Left lung (tissue), 10 donors: ENCODE results near the gene WDR47. TPM values are rescaled to one million over a fixed set of nuclear protein-coding genes. Genes with fewer than 3 reads are reported as not detected.

Source experiments
- ATAC-seq: fragments of 200-7000 bp; cut with Tn5 transposase; one replicate; pipeline ENCODE4 v1.9.1; 2020; ENCODE audit warnings: moderate library complexity
- DNase-seq, 4 donors: peaks; one replicate each; pipeline ENCODE4 v3.0.0-alpha.2; 2013 to 2020
- H3K27ac ChIP-seq, 2 donors: fragments of 200-600 bp; sonication (generic) in 1 of 2; one replicate each; pipeline versions ENCODE4 v1.5.0 to v1.8.0; 2020 to 2021
- H3K27me3 ChIP-seq, 2 donors: fragments of 200-600 bp; sonication (generic) in 1 of 2; one replicate each; pipeline versions ENCODE4 v1.5.0 to v1.8.0; 2020 to 2021
- H3K36me3 ChIP-seq, 2 donors: fragments of 200-600 bp; sonication (generic) in 1 of 2; one replicate each; pipeline versions ENCODE4 v1.5.0 to v1.8.0; 2020 to 2021
- H3K4me1 ChIP-seq, 2 donors: fragments of 200-600 bp; one replicate each; pipeline ENCODE4 v1.8.0; 2021
- H3K4me3 ChIP-seq, 2 donors: fragments of 200-600 bp; sonication (generic) in 1 of 2; one replicate each; pipeline versions ENCODE4 v1.5.0 to v1.8.0; 2020 to 2021; ENCODE audit warnings: mild to moderate bottlenecking in 1 of 2
- H3K9me3 ChIP-seq, 2 donors: fragments of 200-600 bp; sonication (generic) in 1 of 2; one replicate each; pipeline versions ENCODE4 v1.5.0 to v1.8.0; 2020 to 2021
- CTCF ChIP-seq, 2 donors: fragments of 200-600 bp; sonication (generic) in 1 of 2; IDR thresholded peaks; one replicate each; pipeline versions ENCODE4 v1.5.0 to v1.8.0; 2021; ENCODE audit warnings: antibody characterized with exemption in 2 of 2
- intact Hi-C, 2 donors: fragments of 100-400 bp; cut with DNase I; formaldehyde crosslinking; loops; one replicate each; pipeline versions ENCODE4 v1.11.2 to v1.14.2; 2022
- polyA plus RNA-seq, 6 donors: library from polyadenylated mRNA; unstranded; fragments of 120-200 nt; gene quantifications; one replicate each; pipeline ENCODE4 v1.2.1, GENCODE V29; 2013; ENCODE audit not compliant: insufficient read length in 6 of 6
- total RNA-seq, 2 donors: library from RNA; stranded (reverse); fragmentation: NEBNext Ultra II Directional; extraction: Animal tissue kit (Norgen Biotek cat#: 25700); gene quantifications; one replicate each; pipeline ENCODE4 v1.2.1, GENCODE V29; 2021
- donor health status: DM: no; HTN: yes; CAD: no.
- donor health status: DM: no; HTN: no; CAD: no.

Gene WDR47
- total and polyA plus RNA-seq, 8 donors: 14.1 to 18.5 (median 15.4) TPM

GRCh38 chr1:108983114-108983513 is 58.8 kb downstream of the WDR47 start:
- Histone ChIP-seq H3K4me3 (no peak overlapping the region), H3K4me1 (no peaks in the 10 kb centered on the region), H3K9me3 (no peaks in the 10 kb centered on the region), H3K36me3 (peaks cover 0 to 62% of the 10 kb centered on the region in 2 donors), H3K27me3 (no peaks in the 10 kb centered on the region), H3K27ac (no peak overlapping the region)
- ATAC-seq (no peak), DNase-seq (no peak)
- intact Hi-C loops: no loop called here
- TF ChIP-seq CTCF (IDR thresholded peaks at IDR 0.05): no peak

- no peak for DNase-seq
- Histone ChIP-seq H3K36me3 (peaks cover 0 to 61% of the 10 kb centered on the region in 2 donors), H3K27ac (no peak overlapping the region), H3K4me3 (no peak overlapping the region), H3K4me1 (no peaks in the 10 kb centered on the region), H3K9me3 (no peaks in the 10 kb centered on the region), H3K27me3 (no peaks in the 10 kb centered on the region)
- intact Hi-C loops: no loop called here
- TF ChIP-seq CTCF (IDR thresholded peaks at IDR 0.05): no peak
- no peak for ATAC-seq
Measured at GRCh38 chr1:108976658-108977057, 65.2 kb downstream of the WDR47 start.

- no peak for TF ChIP-seq CTCF (IDR thresholded peaks at IDR 0.05)
- no peaks in the 10 kb centered on the region for H3K4me1 ChIP-seq
- no peak overlapping the region for H3K27ac ChIP-seq
- no peaks in the 10 kb centered on the region for H3K9me3 ChIP-seq
- peaks cover 0 to 50% of the 10 kb centered on the region in 2 donors for H3K36me3 ChIP-seq
- DNase-seq: no peak
- intact Hi-C loops: no loop called here
- H3K4me3 ChIP-seq: no peak overlapping the region
- ATAC-seq: no peak
- H3K27me3 ChIP-seq: no peaks in the 10 kb centered on the region
Measured at GRCh38 chr1:108972951-108973350, 69.0 kb downstream of the WDR47 start.

GRCh38 chr1:108969346-108969745 is 72.6 kb downstream of the WDR47 start:
- no peak for ATAC-seq
- Histone ChIP-seq H3K27me3 (no peaks in the 10 kb centered on the region), H3K4me1 (peaks cover 0 to under 1% of the 10 kb centered on the region in 2 donors), H3K9me3 (no peaks in the 10 kb centered on the region), H3K4me3 (no peak overlapping the region), H3K27ac (no peak overlapping the region), H3K36me3 (peaks cover 0 to 26% of the 10 kb centered on the region in 2 donors)
- no peak for DNase-seq
- intact Hi-C loops: no loop called here
- TF ChIP-seq CTCF (IDR thresholded peaks at IDR 0.05): no peak

GRCh38 chr1:108963052-108963686 is 78.7 kb downstream of the WDR47 start, which contains the start of gene CLCC1:
Gene CLCC1, minus strand, starts transcription at chr1:108963484. Its CDS starts 13,047 bp downstream, at chr1:108950437.
- intact Hi-C loops: no loop called here

More at GRCh38 chr1:108963052-108963686, 78.7 kb downstream of the WDR47 start, which contains the start of gene CLCC1:
- H3K4me1 ChIP-seq: peaks cover 7 to 35% of the 10 kb centered on the region in 2 donors
- peak within 1 kb of the TSS; percentile 96 to 97 for H3K27ac ChIP-seq
- ATAC-seq (peak; percentile 99), DNase-seq (peak; percentile 85 to 98 (median 94))
- no peak for TF ChIP-seq CTCF (IDR thresholded peaks at IDR 0.05)
- no peaks in the 10 kb centered on the region for H3K27me3 ChIP-seq
- no peaks in the 10 kb centered on the region for H3K9me3 ChIP-seq
- H3K36me3 ChIP-seq: no peaks in the 10 kb centered on the region
- peak within 1 kb of the TSS; percentile 74 for H3K4me3 ChIP-seq
